Measurements from ENCODE around the gene OR10V1.
"Not testable (repeated sequence)": the region's sequence is repeated elsewhere in the genome, so short reads cannot be mapped to it uniquely, and the experiment has no call there.

The OR10V1 gene

DNA sequence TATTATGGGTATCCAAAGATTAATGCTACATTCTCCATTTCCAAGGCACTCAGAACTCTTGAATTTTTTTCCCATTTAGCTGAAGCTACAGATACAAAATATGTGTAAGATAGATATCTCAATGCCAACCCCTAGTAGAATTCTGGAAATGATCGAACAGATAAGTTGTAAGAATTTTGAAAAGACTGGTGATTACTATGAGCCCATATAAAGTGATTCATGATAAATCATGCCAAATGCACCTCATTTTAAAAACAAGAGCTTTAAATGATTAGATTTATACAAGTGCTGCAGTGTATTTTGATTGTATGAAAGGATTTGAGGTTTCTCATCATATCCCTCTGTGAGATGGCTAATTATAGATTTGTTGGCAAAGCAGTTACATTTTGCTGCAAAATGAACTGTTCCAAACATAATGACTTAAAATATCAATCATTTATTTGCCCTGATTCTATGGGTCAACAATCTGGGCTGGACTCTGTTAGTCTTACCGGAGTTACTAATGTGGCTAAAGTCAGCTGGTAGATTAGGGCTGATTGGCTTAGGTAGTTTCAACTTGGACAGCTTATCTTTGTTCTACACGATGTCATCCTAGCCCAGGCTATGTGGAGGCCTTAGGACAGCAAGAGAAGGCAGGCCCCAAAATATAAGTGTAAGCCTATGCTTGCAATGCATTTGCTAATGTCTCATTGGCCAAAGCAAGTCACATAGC, 3.4 kb downstream of the OR10V1 start:
- no peak for DNase-seq (ENCODE audit: low read depth in 2 of 2)

DNA sequence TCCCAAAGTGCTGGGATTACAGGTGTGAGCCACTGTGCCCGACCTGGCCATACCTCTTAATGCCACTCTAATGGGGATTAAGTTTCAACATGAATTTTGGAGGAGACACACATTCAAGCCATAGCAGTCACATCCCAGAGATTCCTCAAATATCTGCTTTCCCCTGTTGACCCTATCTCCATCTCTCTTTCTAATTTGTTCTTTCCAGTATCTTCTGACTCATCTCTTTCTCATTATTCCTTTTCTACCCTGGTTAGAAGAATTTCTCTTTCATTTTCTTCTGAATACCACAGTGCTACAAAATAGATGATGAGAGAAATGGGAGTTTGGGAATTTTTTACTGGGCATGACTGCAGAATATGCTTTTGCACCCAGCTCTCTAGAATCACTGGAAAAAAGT, 5.1 kb downstream of the OR10V1 start:
- DNase-seq (ENCODE audit: low read depth in 2 of 2) = no peak

DNA sequence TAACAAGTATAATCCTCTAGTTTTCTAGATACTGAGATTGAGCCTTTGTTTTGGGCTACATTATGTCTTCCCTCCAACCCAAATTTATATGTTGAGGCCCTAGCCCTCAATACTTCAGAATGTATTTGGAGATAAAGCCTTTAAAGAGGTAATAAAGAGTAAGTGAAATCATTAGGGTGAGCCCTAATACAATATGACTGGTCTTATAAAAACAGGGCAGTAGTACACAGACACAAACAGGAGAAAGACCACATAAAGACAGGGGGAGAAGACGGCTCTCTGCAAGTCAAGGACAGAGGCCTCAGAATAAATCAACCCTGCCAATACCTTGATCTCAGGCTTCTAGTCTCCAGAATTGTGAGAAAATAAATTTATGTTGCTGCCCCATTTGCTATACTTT, 6.3 kb downstream of the OR10V1 start:
- DNase-seq (ENCODE audit: low read depth in 2 of 2) = no peak

DNA sequence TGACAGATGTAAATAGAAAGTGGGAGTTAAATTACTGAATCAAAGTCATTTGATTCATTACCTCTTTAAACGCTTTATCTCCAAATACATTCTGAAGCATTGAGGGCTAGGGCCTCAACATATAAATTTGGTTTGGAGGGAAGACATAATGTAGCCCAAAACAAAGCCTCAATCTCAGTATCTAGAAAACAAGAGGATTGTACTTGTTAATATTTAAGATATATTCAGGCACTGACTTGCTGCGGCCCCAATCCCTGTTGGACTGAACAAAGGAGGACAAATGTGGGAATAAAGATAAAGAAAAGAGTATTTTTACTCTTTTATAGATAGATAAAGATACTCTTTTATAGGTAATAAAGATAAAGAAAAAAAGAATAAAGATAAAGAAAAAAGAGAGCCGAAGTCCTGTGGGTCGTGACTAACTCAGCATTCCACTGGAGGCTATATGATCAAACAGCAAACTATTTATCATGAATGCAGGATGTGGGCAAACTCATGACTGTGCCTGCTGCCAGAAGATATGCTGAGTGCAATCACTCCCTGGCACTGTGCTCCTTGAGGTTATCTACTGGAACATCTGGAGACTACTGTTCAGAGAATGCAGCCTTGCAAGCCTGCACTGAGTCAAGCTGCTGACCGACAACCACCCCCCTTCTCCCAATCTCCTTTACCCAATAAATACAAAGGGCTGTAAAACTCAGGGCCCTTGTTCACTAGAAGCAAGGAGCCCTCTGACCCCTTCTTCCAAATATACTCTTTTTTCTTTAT, 6.9 kb downstream of the OR10V1 start:
- DNase-seq (ENCODE audit: low read depth in 2 of 2) = no peak

DNA sequence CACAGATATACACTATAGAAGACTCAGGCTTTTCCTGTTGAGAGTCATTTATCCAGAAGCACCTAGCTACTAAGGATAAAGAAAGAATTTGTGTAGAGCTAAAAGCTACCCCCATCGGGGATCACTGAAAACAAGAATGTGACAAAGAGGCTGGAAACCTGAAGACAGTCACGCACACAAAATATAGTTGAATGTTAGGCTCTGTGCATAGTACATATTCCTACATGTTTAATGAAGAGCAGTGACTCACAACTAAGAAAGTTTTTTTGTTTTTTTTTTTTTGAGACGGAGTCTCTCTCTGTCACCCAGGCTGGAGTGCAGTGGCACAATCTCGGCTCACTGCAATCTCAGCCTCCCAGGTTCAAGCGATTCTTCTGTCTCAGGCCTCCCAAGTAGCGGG, 8.4 kb downstream of the OR10V1 start:
- no peak for DNase-seq (ENCODE audit: low read depth in 2 of 2)

DNA sequence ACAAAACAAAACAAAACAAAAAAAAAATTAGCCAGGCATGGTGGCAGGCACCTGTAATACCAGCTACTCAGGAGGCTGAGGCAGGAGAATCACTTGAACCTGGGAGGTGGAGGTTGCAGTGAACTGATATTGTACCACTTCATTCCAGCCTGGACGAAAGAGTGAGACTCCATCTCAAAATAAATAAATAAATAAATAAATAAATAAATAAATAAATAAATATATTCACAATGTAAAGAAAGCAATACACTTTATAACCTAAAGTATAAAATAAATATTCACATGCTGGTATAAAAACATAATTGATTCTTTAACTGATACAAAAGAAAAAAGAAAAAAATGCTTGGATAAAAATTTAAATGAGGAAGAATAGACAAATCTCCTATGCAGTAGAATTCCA, 10.1 kb downstream of the OR10V1 start:
- DNase-seq (ENCODE audit: low read depth in 2 of 2) = not testable (repeated sequence)

DNA sequence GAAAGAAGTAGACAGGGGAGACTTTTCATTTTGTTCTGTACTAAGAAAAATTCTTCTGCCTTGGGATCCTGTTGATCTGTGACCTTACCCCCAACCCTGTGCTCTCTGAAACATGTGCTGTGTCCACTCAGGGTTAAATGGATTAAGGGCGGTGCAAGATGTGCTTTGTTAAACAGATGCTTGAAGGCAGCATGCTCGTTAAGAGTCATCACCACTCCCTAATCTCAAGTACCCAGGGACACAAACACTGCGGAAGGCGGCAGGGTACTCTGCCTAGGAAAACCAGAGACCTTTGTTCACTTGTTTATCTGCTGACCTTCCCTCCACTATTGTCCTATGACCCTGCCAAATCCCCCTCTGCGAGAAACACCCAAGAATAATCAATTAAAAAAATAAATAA, 13.5 kb downstream of the OR10V1 start:
- not testable (repeated sequence) for DNase-seq (ENCODE audit: low read depth in 2 of 2)

DNA sequence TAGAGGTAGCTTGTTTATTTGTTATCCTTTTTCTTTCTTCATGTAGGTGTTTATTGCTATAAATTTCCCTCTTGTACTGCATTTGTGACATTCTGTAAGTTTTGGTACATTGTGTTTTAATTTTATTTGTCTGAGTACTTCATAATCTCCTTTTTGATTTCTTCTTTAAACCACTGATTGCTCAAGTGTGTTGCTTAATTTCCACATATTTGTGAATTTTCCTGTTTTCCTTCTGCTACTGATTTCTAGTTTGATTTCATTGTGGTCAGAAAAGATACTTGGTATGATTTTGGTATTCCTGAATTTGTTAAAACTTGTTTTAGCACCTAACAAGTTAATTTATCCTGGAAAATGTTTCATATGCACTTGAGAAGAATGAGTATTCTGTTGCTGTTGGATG, 15.1 kb downstream of the OR10V1 start:
- DNase-seq (ENCODE audit: low read depth in 2 of 2) = no peak

DNA sequence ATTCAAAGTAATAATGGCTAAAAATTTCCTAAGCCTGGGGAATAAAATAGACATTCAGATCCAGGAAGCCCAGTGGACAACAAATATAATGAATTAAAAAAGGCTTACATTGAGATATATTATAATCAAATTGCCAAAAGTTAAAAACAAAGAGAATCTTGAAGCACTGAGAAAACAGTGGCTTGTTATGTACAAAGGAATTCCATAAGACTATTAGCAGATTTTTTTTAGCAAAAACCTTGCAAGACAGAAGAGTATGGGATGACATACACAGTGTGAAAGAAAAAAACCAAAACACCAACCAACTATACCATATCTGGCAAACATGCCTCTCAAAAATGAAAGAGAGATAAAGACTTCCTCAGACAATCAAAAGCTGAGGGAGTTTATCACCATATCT, 20.7 kb downstream of the OR10V1 start:
- DNase-seq (ENCODE audit: low read depth in 2 of 2) = no peak

DNA sequence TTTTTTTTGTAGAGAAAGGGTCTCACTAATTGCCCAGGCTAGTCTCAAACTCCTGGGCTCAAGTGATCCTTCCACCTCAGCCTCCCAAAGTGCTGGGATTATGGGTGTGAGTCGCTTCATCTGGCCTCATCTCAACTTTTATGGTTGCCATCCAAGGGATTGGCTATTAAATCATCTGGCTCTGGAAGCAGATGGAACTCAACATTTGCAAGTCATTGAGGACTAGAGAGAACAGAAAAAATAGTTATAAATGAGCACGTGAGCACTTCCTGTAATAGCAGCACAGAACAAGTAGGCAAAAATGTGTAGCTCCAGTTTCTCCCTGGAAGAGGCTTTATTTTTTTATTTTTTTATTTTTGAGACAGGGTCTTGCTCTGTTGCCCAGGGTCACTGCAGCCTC, 22.5 kb downstream of the OR10V1 start:
- no peak for DNase-seq (ENCODE audit: low read depth in 2 of 2)

DNA sequence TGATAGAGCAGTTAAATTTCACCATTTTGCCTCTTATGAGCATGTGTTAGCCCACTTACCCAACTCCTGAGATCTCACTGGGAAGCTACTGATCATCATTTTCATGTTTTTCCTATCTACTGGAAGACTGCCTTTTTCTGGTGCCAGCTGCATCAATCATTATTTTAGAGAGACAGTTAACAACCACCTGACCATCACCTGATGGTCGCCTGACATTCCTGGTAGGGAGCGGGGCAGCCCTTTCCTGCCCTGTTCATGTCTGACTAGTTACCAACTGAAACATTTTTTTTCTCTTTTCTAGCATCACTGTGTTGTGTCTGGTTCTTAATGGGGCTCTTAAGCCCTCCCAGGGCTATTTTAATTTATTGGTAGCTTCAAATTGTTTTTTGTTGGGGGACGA, 24.6 kb downstream of the OR10V1 start:
- DNase-seq (ENCODE audit: low read depth in 2 of 2) = no peak

DNA sequence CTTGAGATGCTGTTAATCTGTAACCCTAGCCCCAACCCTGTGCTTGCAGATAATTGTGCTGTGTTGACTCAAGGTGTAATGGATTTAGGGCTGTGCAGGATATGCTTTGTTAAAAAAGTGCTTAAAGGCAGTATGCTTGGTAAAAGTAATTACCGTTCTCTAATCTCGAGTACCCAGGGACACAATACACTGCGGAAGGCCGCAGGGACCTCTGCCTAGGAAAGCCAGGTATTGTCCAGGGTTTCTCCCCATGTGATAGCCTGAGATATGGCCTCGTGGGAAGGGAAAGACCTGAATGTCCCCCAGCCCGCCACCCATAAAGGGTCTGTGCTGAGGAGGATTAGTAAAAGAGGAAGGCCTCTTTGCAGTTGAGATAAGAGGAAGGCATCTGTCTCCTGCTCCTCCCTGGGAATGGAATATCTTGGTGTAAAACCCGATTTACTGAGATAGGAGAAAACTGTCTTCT, 32.4 kb downstream of the OR10V1 start:
- not testable (repeated sequence) for DNase-seq (ENCODE audit: low read depth in 2 of 2)

DNA sequence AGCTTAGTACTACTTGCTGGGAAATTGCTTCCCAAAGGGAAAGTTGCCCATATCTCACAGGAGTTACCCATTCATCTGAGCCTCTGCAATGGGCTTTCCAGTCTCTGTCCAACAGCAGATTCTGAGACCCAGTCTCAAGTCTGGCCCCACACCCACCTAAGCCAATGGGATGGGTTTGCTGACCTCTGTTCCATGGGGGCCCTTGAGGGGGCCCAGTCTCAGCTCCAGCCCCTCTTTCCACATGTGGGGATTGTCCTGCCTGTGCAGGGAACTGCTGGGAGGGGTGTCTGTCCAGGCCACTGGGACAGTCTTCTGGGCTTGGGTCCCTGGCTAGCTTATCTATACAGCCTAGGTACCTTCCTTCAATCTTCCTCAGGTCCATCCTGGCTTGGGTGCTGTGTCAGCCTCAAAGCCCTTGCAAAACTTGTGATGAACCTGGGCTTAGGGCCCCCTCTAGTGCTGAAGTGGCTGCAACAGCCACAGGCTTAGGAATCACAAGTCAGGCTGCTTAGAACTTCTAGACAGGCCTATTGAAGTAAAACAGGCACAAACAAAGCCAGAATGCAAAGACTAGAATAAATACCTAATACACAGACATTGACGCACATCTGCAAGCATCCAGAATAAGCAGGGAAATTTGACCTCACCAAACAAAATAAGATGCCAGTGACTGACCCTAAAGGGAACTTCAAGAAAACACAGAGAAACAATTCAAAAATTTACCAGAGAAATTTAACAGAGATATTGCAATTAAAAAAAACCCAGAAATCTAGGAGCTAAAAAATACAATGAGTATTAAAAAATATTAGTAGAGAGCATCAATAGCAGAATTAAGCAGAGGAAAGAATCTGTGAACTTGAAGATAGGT, 33.1 kb downstream of the OR10V1 start:
- DNase-seq (ENCODE audit: low read depth in 2 of 2) = peak; percentile 13 to 29

DNA sequence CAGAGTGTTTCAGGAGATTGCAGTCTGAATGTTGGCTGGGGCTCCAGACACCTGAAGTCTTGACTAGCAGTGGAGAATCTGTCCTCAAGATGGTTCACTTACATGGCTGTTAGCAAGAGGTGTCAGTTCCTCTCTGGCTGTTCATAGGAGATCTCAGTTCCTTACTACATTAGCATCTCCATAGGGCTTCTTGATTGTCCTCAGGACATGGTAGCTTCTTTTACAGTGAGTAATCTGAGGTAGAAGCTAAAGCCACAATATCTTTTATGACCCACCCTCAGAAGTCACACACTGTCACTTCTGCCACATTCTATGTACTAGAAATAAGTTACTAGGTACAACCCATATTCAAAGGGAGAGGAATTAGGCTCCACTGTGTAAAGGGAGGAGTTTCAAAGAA, 34.3 kb downstream of the OR10V1 start:
- no peak for DNase-seq (ENCODE audit: low read depth in 2 of 2)

DNA sequence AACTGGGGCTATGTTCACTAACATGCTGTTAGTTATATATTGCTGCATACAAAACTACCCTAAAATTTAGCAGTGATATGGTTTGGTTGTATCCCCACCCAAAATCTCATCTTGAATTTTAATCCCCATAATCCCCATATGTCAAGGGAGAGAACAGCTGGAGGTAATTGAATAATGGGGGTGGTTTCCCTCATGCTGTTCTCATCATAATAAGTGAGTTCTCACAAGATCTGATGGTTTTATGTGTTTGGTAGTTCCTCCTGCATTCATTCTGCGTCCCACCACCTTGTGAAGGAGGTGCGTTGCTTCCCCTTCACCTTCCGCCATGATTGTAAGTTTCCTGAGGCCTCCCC, 34.9 kb downstream of the OR10V1 start:
- no peak for DNase-seq (ENCODE audit: low read depth in 2 of 2)

DNA sequence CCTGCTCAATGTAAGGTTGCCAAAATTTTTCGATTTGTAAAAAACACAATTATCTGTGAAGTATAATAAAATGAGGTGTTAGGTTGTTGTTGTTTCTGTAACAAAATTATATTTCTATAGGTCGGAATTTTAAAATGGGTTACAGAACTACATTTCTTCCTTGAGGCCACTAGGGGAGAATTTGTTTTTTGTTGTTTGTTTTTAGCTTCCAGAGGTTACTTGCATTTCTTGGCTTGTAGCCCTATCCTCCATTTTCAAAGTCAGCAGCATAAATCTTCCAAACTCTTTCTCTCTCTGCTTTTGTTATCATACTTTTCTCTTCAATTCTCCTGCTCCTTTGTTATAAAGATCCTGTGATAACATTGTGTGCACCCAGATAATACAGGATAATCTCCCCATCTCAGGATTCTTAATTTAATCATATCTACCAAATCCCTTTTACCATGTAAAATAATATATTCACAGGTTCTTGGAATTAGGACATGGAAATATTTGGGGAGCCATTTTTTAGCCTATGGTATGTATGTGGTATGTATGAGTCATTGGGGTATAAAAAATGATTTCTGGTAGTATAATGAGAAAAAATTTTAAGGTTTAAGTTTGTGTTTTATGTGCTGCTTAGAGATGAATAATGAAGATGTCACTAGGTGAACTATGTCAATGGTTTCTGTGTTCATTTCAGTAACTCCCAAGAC, 35.4 kb downstream of the OR10V1 start:
- DNase-seq (ENCODE audit: low read depth in 2 of 2) = no peak

DNA sequence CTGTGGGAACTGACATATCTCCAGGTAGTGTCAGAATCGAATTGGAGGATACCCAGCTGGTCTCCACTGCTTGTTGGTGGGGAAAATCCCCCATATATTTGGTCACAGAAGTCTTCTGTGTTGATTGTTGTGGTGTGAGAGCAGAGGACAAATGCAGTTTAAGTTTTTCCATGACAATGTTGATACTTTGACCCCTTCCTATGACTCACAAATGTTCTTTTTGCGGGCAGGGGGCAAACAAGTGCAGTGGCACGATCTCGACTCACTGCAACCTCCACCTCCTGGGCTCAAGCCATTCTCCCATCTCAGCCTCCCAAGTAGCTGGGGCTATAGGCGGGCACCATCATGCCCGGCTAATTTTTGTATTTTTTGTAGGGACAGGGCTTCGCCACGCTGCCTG, 37.4 kb downstream of the OR10V1 start:
- no peak for DNase-seq (ENCODE audit: low read depth in 2 of 2)

DNA sequence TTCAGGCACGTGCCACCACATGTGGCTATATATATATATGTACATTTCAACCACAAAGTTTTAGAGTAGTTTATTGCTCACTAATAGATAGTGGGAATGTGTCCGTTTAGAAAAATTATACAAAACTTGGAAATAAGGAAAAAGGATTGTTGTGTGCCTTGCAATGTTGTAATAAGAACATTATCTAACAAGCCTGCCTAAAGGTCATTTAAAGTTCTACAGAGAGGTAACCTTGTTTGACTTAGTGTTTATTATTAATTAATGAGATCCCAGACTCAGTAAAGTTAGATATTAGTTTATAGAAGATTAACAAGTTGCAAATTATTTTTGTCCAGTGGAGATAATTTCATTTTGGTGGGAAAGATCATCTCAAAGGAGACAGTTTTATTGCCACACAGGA, 39.4 kb downstream of the OR10V1 start:
- no peak for DNase-seq (ENCODE audit: low read depth in 2 of 2)

DNA sequence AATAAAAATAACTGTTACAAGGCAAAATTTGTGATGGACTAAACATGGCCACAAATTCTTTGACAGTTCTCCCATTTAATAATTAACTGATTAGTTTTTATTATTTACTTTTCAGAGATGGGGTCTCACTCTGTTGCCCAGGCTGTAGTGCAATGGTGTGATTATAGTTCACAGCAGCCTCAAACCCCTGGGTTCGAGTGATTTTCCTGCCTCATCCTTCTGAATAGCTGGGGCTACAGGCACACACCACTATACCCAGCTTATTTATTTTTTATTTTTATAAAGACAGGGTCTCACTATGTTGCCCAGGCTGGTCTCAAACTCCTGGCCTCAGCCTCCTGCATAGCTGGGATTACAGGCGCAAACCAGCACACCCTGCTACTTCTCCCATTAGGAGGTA, 40.4 kb downstream of the OR10V1 start:
- no peak for DNase-seq (ENCODE audit: low read depth in 2 of 2)

DNA sequence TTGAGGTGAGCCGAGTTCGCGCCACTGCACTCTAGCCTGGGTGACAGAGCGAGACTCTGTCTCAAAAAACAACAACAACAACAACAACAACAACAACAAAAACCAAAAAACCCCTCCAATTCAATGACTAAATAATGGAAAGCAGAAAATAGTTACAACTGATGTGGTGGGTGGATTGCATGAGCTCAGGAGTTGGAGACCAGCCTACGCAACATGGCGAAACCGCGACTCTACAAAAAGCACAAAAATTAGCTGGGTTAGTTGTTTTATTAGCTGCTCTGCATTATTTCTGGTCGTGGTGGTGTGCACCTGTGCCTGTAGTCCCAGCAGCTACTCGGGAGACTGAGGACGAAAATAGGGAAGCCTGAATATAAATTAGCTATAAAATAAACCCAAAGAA, 42.2 kb downstream of the OR10V1 start:
- DNase-seq (ENCODE audit: low read depth in 2 of 2) = no peak

DNA sequence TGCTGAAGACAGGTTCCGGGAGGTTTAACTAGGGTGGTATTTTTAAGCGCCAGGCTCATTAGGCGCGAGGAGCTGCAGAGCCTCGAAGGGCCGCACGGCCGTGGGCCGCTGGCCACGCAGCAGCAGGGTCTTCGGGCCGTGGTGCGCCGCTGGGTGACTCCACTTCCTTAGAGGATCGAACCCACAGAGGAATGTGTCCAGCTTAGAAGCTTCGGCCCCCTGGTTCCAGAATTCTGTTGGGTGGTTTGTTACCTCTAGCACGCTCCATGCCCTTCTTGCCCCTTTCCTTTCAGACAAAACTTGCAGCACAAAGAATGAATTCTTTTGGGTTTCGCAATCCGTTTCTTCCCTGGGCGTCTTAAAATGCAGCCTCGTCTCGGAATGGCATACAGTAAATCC, 44.0 kb downstream of the OR10V1 start:
- DNase-seq (ENCODE audit: low read depth in 2 of 2) = peak in 1 of 2 donors; percentile 4
